ENCODE measurements around the gene SART1.

DNA sequence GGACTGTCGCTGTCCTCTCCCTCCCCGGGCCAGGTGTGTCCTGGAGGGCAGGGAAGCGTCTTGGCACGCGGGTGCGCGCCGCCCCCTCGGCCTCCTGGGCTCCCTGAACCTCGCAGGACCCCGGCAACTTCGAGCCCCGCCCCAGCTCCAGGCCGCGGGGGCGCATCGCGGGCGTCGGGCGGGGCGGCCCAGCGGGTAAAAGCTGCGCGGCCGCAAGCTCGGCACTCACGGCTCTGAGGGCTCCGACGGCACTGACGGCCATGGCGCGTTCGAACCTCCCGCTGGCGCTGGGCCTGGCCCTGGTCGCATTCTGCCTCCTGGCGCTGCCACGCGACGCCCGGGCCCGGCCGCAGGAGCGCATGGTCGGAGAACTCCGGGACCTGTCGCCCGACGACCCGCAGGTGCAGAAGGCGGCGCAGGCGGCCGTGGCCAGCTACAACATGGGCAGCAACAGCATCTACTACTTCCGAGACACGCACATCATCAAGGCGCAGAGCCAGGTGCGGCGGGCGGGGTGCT is 50.3 kb downstream of the SART1 start, which contains the start of gene CST6:
- no peak for TF ChIP-seq SIN3A (IDR thresholded peaks at IDR 0.05; ENCODE audit: borderline replicate concordance, insufficient read depth, low read length)
- TF ChIP-seq TAF1 (IDR thresholded peaks at IDR 0.05; ENCODE audit: borderline replicate concordance, insufficient read depth, low read length), result no peak
- TF ChIP-seq, protein P1, sequence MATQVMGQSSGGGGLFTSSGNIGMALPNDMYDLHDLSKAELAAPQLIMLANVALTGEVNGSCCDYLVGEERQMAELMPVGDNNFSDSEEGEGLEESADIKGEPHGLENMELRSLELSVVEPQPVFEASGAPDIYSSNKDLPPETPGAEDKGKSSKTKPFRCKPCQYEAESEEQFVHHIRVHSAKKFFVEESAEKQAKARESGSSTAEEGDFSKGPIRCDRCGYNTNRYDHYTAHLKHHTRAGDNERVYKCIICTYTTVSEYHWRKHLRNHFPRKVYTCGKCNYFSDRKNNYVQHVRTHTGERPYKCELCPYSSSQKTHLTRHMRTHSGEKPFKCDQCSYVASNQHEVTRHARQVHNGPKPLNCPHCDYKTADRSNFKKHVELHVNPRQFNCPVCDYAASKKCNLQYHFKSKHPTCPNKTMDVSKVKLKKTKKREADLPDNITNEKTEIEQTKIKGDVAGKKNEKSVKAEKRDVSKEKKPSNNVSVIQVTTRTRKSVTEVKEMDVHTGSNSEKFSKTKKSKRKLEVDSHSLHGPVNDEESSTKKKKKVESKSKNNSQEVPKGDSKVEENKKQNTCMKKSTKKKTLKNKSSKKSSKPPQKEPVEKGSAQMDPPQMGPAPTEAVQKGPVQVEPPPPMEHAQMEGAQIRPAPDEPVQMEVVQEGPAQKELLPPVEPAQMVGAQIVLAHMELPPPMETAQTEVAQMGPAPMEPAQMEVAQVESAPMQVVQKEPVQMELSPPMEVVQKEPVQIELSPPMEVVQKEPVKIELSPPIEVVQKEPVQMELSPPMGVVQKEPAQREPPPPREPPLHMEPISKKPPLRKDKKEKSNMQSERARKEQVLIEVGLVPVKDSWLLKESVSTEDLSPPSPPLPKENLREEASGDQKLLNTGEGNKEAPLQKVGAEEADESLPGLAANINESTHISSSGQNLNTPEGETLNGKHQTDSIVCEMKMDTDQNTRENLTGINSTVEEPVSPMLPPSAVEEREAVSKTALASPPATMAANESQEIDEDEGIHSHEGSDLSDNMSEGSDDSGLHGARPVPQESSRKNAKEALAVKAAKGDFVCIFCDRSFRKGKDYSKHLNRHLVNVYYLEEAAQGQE (IDR thresholded peaks at IDR 0.05; ENCODE audit: insufficient read depth in 1 of 2, low read depth in 2 of 2, low read length in 2 of 2), result no peak
- TF ChIP-seq POLR2AphosphoS5 (IDR thresholded peaks at IDR 0.05; ENCODE audit: low read depth, low read length), result no peak

Measured in PFSK-1 (cell line).